Vagina (tissue), 2 donors: ENCODE data around the gene PLA2G5.

Source experiments
- CTCF ChIP-seq, 3 experiments: fragments of 450-650 bp in 2 of 3; fragments of 200-600 bp in 1 of 3; sonication (generic) in 1 of 3; IDR thresholded peaks; one replicate each; pipeline ENCODE4 v1.5.1; 2017 to 2019; ENCODE audit warnings: antibody characterized with exemption in 3 of 3, mild to moderate bottlenecking in 2 of 3, moderate library complexity in 2 of 3
- POLR2A ChIP-seq, 2 donors: fragments of 450-650 bp; IDR thresholded peaks; one replicate each; pipeline ENCODE4 v1.6.1; 2017; ENCODE audit warnings: antibody characterized with exemption in 2 of 2, mild to moderate bottlenecking in 2 of 2, moderate library complexity in 2 of 2
- POLR2AphosphoS5 ChIP-seq, 2 donors: sonication (generic); formaldehyde crosslinking; IDR thresholded peaks; one replicate each; pipeline ENCODE4 v1.9.0; 2017; ENCODE audit warnings: antibody characterized with exemption in 2 of 2, mild to moderate bottlenecking in 2 of 2, low read depth in 1 of 2; ENCODE audit not compliant: insufficient read depth in 1 of 2

GRCh38 chr1:20057886-20058420, 12.0 kb upstream of the PLA2G5 start:
- TF ChIP-seq POLR2A (IDR thresholded peaks at IDR 0.05) (no peak), CTCF (IDR thresholded peaks at IDR 0.05) (no peak), POLR2AphosphoS5 (IDR thresholded peaks at IDR 0.05; ENCODE audit: insufficient read depth in 1 of 2, low read depth in 1 of 2) (no peak)
